Epithelial cell of esophagus (primary cell): ENCODE data around the gene KCNIP1.

Experiments used
- DNase-seq: peaks from one replicate; pipeline ENCODE4 v3.0.0; 2010; ENCODE audit warnings: low read depth
- H3K4me3 ChIP-seq: 2 replicates; pipeline ENCODE4 v1.5.1; 2011; ENCODE audit warnings: mild to moderate bottlenecking, low read length, control low read depth
- TF ChIP-seq, protein P1 (sequence below): IDR thresholded peaks from 2 replicates; pipeline ENCODE4 v1.5.1; 2011; ENCODE audit warnings: low read depth, mild to moderate bottlenecking, low read length, control low read depth, inconsistent platforms; ENCODE audit not compliant: insufficient read depth; ENCODE audit errors: missing control alignments

KCNIP1 gene

DNA sequence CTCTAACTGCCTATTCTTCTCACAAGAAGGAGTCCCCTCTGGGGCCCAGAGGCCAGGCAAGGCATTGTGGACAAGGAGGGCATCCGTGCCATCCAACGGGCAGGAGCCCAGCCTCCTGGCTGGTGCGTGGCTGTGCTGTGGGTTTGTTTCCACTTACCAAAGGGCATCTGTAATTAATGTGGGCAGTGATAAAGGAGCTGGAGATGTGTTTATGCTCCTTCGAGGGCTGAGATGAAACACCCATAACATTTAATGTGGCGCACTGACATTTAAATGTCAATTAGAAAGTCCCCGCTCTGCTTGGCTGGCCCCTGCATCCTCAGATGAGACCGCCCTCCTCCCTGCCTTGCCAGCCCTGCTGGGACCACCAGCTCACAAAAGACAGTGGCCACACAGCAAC lies 57.1 kb downstream of the KCNIP1 start:
- DNase-seq, result no peak
- TF ChIP-seq, protein P1, sequence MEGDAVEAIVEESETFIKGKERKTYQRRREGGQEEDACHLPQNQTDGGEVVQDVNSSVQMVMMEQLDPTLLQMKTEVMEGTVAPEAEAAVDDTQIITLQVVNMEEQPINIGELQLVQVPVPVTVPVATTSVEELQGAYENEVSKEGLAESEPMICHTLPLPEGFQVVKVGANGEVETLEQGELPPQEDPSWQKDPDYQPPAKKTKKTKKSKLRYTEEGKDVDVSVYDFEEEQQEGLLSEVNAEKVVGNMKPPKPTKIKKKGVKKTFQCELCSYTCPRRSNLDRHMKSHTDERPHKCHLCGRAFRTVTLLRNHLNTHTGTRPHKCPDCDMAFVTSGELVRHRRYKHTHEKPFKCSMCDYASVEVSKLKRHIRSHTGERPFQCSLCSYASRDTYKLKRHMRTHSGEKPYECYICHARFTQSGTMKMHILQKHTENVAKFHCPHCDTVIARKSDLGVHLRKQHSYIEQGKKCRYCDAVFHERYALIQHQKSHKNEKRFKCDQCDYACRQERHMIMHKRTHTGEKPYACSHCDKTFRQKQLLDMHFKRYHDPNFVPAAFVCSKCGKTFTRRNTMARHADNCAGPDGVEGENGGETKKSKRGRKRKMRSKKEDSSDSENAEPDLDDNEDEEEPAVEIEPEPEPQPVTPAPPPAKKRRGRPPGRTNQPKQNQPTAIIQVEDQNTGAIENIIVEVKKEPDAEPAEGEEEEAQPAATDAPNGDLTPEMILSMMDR, result no peak
- no peak overlapping the region for H3K4me3 ChIP-seq

DNA sequence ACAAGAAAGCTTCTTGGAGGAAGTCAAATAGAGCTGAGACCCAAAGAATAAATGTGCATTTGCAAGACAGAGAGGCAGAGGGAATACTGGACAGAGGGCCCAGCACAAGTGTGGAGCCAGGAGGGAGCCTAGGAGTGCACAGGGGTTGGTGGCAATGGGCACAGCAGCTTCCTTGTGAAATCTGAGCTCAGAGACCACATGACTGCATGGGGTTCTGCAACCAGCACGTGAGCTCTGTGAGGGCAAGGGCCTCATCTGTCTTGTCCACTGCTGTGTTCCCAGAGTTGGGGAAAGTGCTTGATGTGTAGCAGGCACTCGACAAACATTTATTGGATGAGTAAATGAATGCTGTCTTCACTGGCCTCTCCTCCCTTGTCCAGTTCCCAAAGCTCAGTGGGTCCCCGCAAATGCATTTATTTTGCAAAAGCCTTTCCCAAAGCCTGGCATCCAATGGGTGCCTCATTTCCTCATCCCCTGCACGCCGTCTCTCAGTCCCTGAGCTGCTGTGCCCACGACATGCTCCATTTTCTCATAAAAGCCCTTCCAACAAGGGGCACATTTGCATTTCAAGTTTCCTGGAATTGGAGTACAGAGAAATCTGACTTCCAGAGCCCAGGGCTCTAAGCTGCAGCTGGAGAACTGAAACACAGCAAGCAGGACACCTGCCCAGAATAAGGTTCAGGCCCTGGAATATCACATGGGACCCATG lies 58.5 kb downstream of the KCNIP1 start:
- H3K4me3 ChIP-seq, result no peak overlapping the region
- DNase-seq, result no peak
- TF ChIP-seq, protein P1, result no peak

DNA sequence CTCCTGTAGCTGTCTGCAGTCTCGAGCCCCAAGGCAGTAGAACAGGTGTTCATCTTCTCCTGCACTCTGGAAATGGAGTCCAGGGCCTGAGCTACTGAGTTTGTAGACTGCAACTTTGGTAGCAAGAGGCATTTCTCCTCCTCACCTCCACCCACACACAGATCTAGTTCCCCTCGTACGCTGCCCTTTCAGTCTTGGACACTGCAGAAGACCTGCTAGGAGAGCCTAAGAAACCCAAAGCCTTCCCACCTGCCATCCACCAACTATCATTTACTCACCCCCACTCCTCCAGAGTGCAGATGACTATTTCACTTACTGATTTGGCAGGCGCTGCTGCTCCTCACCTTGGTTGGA lies 59.0 kb downstream of the KCNIP1 start:
- no peak overlapping the region for H3K4me3 ChIP-seq
- no peak for DNase-seq
- TF ChIP-seq, protein P1, result no peak

DNA sequence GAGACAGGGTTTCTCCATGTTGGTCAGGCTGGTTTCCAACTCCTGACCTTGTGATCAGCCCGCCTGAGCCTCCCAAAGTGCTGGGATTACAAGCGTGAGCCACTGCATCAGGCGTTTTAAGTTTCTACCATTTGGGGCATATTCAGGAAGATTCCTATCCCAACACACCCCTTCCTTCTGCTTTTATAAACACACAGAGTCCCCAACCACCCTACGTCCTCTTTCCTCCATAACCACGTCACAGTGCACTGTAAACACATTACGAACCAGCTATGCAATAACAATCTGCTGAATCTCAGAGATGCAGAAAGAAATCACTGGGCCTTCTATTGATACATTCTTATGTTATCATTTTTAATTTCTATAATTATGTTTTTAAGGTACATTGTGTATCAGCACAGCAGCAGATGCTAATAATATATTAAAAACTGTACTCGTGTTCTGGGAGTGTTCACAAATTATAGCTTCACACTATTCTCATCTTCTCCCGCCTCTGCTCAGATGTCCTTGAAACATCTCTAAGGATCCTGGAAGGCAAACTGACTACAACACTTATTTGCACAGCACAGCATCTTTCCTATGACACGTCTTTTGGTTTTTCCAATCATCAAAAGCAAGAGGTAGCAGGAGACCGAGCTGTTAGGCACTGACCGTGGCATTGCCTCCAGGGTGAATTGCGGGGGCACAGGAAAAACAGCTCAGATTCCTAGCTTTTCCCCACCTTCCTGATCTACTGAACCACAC lies 60.2 kb downstream of the KCNIP1 start:
- DNase-seq, result no peak
- H3K4me3 ChIP-seq, result no peak overlapping the region
- TF ChIP-seq, protein P1, result no peak

DNA sequence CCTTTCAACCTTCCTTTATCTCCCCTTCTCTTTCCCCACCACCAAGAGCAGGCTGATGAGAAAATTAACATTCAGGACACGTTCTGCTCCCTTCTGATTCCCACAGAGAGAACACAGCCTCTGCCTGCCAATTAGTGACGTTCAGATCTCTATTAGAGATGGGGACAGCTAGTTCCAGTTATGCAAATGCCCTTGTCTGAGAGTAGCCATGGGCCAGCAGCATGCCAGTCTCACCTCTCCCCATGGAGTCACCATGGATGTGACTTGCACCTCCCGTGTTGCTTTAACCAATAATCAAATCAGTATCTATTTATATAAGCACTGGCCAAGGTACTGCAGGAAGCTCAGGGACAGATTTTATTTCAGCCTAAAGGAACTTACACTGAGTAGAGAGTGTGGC lies 61.3 kb downstream of the KCNIP1 start:
- TF ChIP-seq, protein P1, result no peak
- DNase-seq, result no peak
- H3K4me3 ChIP-seq, result no peak overlapping the region

DNA sequence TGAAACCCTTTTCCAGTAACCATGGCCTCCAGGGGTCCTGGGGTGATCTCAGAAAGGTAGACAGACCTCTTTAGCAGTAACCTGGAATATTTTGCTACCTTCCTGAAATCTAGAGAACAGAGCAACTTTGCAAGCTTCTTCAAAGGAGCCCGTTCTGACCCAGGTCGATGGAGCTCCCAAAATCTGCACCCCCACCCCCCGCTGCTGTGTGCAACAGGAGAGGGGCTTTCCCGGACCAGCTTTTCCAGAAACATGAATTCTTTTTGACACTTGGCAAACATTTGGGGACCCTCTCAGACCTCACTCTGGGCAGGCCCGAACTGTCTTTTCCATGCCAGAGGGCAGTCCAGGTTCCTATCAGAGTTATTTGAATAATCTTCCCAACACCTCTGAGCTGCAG lies 65.3 kb downstream of the KCNIP1 start:
- TF ChIP-seq, protein P1, result no peak
- no peak overlapping the region for H3K4me3 ChIP-seq
- no peak for DNase-seq
